ENCODE data around the gene CNIH3.

CNIH3 gene

GRCh38 chr1:224744521-224744920 lies 128.4 kb downstream of the CNIH3 start:
- no peak for DNase-seq (ENCODE audit: low read depth in 2 of 2)

GRCh38 chr1:224745394-224745793 lies 129.3 kb downstream of the CNIH3 start:
- no peak for DNase-seq (ENCODE audit: low read depth in 2 of 2)

GRCh38 chr1:224745924-224746323 lies 129.8 kb downstream of the CNIH3 start:
- DNase-seq (ENCODE audit: low read depth in 2 of 2), result no peak

- no peak for DNase-seq (ENCODE audit: low read depth in 2 of 2)
These were observed 131.5 kb downstream of the CNIH3 start for GRCh38 chr1:224747578-224747977.

- DNase-seq (ENCODE audit: low read depth in 2 of 2), result no peak
These were observed 133.8 kb downstream of the CNIH3 start for GRCh38 chr1:224749916-224750315.

- no peak for DNase-seq (ENCODE audit: low read depth in 2 of 2)
These were observed 135.7 kb downstream of the CNIH3 start for GRCh38 chr1:224751624-224752311.

GRCh38 chr1:224753491-224753890 lies 137.4 kb downstream of the CNIH3 start:
- DNase-seq (ENCODE audit: low read depth in 2 of 2), result no peak

GRCh38 chr1:224755586-224755985 lies 139.5 kb downstream of the CNIH3 start:
- no peak for DNase-seq (ENCODE audit: low read depth in 2 of 2)

- no peak for DNase-seq (ENCODE audit: low read depth in 2 of 2)
These were observed 141.4 kb downstream of the CNIH3 start for GRCh38 chr1:224757508-224757907.

- no peak for DNase-seq (ENCODE audit: low read depth in 2 of 2)
These were observed 143.0 kb downstream of the CNIH3 start for GRCh38 chr1:224759135-224759534.

- no peak for DNase-seq (ENCODE audit: low read depth in 2 of 2)
These were observed 143.6 kb downstream of the CNIH3 start for GRCh38 chr1:224759681-224760091.

- no peak for DNase-seq (ENCODE audit: low read depth in 2 of 2)
These were observed 144.0 kb downstream of the CNIH3 start for GRCh38 chr1:224760163-224760562.

- DNase-seq (ENCODE audit: low read depth in 2 of 2), result no peak
These were observed 145.1 kb downstream of the CNIH3 start for GRCh38 chr1:224761245-224761644.

- no peak for DNase-seq (ENCODE audit: low read depth in 2 of 2)
These were observed 145.9 kb downstream of the CNIH3 start for GRCh38 chr1:224762046-224762445.

- no peak for DNase-seq (ENCODE audit: low read depth in 2 of 2)
These were observed 146.6 kb downstream of the CNIH3 start for GRCh38 chr1:224762701-224763100.

- DNase-seq (ENCODE audit: low read depth in 2 of 2), result no peak
These were observed 147.1 kb downstream of the CNIH3 start for GRCh38 chr1:224763126-224763775.

GRCh38 chr1:224766266-224766665 lies 150.1 kb downstream of the CNIH3 start:
- no peak for DNase-seq (ENCODE audit: low read depth in 2 of 2)

- no peak for DNase-seq (ENCODE audit: low read depth in 2 of 2)
These were observed 150.9 kb downstream of the CNIH3 start for GRCh38 chr1:224767031-224767430.

GRCh38 chr1:224767676-224768075 lies 151.6 kb downstream of the CNIH3 start:
- DNase-seq (ENCODE audit: low read depth in 2 of 2), result no peak

- no peak for DNase-seq (ENCODE audit: low read depth in 2 of 2)
These were observed 152.9 kb downstream of the CNIH3 start for GRCh38 chr1:224768971-224769370.

- no peak for DNase-seq (ENCODE audit: low read depth in 2 of 2)
These were observed 153.6 kb downstream of the CNIH3 start for GRCh38 chr1:224769452-224770335.

- DNase-seq (ENCODE audit: low read depth in 2 of 2), result no peak
These were observed 154.2 kb downstream of the CNIH3 start for GRCh38 chr1:224770336-224770693.

GRCh38 chr1:224773646-224774045 lies 157.5 kb downstream of the CNIH3 start:
- DNase-seq (ENCODE audit: low read depth in 2 of 2), result no peak

Data from stimulated activated CD8-positive, alpha-beta memory T cell treated with anti-CD3 and anti-CD28 coated beads, Interleukin-2, amount 100 ng/mL, for 1 hour (primary cell).